Measurements from ENCODE around the gene MED10.

MED10 gene

DNA sequence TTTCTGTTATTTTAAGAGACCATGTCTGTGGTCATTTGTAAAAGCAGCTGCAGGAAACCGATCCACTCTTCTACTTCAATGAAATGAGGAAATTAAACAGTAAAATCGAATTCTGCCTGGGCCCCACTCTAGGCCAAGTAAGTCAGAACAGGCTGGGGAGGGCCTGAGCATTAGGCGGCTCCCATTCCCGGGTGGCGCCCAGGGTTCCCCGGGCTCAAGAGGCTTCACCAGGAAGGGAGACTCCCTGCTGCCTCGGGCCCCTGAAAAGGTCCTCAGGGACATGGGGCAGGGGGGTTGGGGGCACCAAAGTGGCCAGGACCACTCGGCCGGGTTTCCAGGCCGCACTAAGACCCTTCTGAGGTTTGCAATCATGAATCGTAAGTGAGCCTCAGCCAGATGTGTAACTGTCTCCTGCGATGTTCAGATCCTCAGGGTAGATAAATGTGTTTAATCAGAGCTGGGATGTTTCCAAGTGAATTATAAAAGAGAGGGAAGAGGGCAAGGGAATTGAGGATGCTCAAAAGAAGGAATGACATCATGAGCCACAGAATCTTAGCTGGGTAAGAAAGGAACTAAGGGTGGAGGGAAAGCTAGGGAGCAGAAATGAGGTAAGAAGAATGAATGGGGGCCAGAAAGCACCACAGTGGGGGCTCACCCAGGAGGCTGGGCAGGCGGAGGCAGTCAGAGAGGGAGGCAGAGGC is 24.6 kb downstream of the MED10 start:
- in situ Hi-C loops (cut with MboI; ENCODE audit: low sequenced_read_pairs), result no loop called here

DNA sequence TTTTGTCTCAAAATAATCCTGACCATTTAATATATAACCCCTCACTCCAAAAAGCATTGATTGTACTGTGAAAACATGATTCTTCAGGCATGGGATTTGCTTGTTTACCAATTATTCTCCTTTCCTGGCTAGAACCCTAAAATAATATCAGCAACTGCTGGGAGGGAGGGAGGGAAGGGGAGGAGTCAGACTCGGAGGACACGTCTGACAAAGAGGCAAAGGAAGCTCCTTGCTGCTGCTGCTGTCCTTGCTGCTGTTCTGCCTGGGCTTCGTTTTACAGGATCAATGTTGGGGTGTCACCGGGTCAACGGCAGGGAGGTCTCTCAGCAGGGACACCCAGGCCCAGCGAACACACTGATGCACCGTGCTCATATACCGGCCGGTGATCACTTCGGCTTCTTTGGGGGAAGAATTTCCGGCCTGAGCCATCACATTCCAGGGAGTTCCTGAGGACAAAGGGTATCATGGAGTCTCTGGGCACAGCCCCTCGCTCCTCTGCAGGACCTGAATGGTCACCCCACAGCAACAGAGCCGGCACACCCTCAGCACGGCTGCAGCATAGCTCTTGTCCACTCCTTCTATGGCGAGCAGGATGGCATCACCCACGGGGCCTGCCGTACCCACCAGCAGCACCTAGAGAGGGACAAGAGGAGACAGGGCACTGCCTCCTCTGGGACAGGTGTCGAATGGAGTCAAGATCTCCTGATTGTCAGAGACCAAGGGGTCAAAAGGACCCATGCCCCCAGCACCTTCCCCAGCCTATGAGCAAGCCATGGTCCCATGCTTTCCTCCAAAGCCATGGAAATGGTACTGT is 27.9 kb downstream of the MED10 start:
- in situ Hi-C loops (cut with MboI; ENCODE audit: low sequenced_read_pairs), result no loop called here

DNA sequence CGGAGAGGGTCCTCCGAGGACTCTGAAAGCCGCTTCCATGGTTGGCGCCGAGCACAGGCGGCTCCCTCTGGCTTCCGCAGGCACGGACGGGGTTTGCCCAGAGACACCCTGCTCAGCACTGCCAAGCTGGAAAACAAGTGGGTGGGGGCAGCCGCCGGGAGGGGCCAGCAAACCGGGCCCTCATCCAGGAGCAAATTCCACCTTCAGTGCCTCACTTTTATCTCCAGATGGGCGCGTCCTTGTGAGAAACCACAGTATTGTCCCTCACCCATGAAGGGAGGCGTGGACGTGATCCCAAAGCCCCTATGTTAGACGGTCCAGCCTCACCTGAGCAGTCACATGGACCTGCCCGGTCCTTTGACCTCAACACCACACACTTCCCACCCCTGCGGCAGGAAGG is 29.0 kb downstream of the MED10 start:
- in situ Hi-C loops (cut with MboI; ENCODE audit: low sequenced_read_pairs), result no loop called here

DNA sequence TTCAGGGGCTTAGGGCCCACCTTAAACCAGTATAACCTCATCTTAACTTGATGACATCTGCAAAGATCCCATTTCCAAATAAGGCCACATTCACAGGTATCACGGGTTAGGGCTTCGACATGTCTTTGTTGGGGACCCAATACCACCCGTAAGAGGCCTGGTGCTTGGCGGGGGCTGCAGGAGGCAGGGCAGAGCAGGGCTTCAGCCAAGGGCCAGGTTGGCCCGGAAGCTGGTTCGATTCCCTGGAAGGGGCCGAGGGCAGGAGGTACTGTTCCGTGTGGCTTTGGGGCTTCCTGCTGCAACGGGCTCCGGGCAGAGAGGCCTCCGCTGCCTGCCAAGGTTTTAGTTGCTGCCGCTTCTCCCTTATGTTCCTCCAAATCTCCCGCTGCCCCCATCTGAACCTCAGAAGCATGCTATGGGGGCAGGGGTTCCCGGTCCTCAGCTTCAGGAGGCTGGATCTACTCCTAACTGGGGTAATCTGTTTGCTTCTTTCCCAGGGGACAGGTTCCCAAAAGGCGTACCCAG is 29.8 kb downstream of the MED10 start:
- in situ Hi-C loops (cut with MboI; ENCODE audit: low sequenced_read_pairs), result no loop called here

DNA sequence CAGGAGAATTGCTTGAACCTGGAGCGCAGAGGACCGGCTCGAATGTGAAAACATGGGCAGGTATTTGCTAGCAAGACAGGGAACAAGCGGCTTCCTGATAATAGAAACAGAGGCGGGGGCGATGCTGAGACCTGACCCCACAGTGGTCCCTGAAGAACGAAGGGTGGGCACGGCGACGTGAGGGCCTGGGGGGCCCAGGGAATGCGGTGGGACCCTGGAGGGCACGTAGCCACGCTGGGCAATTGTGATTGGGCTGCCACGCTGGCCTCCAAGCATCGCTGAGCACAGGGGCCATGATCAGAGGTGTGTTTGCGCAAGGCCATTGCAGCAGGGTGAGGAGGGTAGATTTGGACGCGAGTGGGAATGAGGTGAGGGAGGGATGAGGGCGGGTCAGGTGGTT is 30.7 kb downstream of the MED10 start:
- in situ Hi-C loops (cut with MboI; ENCODE audit: low sequenced_read_pairs), result no loop called here

DNA sequence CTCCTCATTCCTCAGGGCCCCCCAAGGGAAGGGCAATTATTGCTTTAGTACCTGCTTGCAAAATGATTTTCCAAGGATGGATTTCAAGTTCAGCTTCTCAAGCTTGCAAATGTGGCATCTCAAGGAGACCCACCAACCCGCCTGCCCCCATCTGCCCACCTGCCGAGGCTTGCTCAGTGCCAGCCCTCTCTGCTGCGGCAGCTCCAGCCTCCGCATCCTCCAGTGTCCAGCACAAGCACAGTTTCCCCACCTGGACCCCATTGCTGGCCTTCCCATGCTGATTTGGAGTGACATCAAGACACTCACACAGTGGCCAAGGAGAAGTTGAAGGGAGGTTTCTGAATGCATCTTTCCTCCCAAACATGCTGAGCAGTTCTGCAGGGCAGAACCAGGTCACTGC is 31.2 kb downstream of the MED10 start:
- in situ Hi-C loops (cut with MboI; ENCODE audit: low sequenced_read_pairs), result no loop called here

DNA sequence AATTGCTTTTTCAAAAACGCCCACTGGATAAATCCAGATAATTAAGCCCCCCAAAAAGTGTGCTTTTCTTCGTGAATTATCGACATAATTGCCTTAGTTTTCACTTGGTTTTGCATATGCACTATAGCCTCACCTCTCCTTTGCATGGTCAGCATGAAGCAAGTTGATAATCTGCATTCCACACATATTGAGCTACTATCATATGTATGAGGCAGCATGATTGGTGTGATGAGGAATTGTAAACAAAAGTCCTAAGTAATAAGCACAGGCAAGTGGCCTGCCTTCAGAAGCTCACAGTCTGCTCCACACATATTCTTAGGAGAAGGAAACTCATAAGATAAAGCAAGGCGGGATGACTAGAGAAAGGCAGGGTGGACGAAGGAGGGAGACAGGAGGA is 33.8 kb downstream of the MED10 start:
- in situ Hi-C loops (cut with MboI; ENCODE audit: low sequenced_read_pairs), result no loop called here

DNA sequence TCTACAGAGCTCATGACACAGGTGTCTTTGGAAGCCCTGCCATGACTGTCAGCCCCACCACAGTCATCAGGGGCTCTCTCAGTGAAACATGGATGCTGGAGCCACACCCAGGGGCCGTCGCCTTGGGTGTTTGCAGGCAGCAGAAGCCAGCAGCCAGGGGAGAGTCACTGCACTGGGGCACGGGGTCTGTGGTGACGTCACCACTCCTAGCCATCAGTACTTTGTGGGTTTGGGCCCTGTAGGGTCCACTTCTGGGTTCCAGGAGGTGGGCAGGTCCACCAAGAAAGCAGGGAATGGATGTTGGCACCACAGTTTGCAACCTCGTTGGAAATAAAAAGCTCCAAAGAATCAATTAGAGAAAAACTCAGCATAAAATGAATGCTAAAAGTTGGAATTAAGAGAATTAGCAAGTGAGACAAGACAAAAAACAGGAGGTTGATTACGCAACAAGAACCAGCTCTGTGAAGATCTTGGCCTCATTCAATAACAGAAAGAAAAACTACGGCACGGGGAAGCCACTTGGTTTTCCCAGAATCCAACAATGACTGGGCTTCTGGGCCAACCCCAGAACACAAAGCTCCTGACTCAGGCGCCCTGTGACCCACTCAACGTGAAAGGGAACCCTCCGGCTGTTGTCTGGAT is 34.3 kb downstream of the MED10 start:
- in situ Hi-C loops (cut with MboI; ENCODE audit: low sequenced_read_pairs), result no loop called here

DNA sequence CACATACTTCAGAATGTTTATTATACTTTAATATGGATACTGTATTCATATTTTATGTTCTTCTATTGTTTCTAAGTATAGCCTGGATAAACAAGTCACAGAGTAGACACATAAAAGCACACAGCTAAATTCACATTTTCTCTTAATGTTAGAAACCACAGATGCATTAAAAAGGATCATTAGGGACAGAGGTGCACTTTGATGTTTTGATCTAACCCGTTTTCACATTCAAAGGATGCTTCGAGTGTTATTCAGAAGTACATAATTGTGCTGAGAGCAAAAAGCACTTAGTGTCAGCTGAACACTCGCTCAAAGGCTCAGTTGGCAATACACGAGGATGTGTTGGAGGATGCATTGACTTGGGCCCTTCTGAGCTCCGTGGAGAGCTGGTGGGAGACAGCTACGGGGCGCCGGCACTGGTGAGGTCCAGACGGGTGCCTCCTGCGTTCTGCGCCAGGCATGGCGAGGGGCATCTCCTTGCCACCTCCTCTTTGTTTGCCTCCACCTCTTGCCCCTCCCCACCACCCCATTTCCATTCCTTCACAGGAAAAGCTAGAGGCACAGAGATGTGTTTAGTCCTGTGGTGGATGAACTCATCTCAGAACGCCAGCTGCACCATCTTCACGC is 35.5 kb downstream of the MED10 start:
- in situ Hi-C loops (cut with MboI; ENCODE audit: low sequenced_read_pairs), result no loop called here

DNA sequence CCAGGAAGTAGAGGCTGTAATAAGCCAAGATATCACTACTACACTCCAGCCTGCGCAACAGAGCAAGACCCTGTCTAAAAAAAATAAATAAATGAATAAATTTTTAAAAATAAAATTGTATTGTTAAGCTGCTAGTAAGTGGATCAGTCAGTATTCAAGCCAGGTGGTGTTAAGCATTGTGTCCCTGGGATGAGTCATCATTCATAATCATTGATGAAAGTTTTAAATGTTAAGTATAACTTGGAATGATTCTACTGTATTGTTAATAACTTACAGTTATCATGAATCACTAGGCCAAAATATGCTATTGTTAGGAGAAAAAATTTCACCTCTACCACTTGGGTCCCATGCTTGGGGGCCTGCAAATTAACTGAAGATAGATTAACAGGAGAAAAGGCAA is 38.2 kb downstream of the MED10 start:
- in situ Hi-C loops (cut with MboI; ENCODE audit: low sequenced_read_pairs), result no loop called here

DNA sequence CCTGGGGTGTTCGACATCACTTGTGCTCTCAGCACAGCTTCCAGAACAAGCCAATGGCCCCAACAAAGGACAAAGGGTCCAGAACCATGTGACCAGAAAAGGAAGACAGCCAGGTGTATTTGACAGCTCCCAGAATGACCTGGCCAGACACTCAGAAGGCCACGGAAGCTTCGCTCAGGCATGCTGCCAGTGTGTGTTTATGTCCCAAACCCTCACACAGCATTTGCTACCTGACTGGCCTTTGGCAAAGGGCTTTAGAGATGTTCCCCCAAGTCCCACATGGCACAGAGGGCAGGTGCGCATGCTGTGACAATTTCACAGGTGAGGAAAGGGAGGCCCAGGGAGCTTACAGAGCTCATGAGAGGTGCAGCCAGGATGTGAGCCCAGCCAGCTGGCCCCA is 39.5 kb downstream of the MED10 start:
- in situ Hi-C loops (cut with MboI; ENCODE audit: low sequenced_read_pairs), result no loop called here

DNA sequence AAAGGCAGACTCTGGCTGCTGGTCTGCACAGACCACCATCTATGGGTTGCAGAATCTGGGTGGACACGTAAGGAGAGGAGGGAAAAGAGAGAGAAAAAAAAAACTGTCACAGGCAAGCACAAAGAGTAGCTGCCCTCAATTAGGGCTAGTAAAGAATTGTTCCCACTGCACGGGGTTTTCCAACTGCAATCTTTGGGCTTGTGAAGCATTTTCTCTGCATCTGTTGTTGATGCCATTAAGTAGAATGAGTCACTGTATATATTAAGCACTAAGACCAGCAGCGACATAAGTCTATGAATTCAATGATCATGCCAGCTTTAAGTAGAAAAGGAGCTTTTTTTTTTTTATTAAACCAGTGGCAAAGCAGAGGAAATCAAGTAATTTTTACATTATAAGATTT is 40.2 kb downstream of the MED10 start:
- in situ Hi-C loops (cut with MboI; ENCODE audit: low sequenced_read_pairs), result no loop called here

DNA sequence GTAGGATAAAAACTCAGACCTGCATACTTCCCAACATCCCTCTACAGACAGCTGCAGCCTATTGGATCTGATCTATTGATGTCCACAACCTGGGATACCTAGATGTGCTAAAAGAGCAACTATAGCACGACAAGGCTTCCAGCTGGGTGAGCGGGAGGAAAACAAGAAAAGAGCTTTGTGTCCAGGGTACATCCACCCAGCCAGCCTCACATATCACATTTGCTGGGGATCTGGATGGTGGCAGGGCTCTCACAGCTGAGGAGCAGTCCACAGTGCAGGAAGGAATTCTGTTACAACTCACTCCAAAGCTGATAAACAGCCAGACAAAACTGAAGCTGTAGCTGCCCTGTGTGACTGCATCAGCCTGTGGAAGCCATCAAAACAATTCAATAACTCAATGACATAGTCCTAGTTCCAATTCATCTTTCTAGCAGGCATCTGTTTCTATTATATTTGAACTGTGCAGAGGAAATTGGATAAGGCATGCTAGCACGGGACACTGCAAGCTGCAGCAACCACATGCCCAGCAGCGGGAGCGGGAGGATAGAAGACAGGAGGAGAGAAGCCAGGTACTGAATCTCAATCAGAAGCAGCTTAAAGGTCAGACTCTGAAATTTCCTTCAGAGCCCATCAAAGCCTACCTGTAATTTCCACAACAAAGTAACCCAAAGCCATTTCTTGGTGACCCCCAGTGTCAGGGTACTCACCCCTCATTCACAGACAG is 45.0 kb downstream of the MED10 start:
- in situ Hi-C loops (cut with MboI; ENCODE audit: low sequenced_read_pairs), result no loop called here

DNA sequence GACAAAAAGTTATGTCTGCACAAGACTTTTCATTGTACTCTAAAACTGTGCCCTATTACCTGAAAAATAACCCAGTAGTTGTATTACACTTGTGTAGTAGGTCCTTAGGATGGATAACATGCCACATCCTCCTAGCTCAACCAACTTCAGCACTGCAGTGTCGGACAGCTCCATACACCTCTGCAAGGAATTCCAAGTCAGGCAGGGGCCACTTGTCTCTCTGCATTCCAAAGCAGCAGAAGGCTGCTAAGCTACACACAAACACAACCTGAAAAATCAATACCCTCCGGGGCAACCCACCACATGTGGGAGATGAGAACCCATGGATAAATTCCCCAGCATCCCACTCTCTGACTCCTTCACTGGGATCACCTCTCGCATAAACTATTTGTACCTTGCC is 50.2 kb downstream of the MED10 start:
- in situ Hi-C loops (cut with MboI; ENCODE audit: low sequenced_read_pairs), result no loop called here

DNA sequence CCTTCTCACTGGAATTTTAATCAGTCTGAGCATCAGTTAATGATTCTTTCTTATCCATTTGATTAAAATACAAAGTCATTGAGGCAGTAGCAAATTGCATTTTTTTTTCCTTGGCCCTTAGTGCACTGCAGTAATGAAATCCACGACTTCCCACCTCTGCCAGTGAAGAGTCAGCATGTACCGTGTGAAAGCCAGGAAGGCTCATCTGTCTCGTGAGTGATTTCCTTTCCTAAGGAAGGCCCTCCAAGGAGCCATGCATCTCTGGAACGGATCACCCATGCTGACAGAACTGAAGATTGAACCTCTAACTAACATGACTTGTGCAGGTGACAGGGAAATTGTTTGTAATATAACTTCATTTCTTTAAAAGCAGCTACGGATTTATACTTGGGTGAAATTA is 51.6 kb downstream of the MED10 start:
- in situ Hi-C loops (cut with MboI; ENCODE audit: low sequenced_read_pairs), result no loop called here

DNA sequence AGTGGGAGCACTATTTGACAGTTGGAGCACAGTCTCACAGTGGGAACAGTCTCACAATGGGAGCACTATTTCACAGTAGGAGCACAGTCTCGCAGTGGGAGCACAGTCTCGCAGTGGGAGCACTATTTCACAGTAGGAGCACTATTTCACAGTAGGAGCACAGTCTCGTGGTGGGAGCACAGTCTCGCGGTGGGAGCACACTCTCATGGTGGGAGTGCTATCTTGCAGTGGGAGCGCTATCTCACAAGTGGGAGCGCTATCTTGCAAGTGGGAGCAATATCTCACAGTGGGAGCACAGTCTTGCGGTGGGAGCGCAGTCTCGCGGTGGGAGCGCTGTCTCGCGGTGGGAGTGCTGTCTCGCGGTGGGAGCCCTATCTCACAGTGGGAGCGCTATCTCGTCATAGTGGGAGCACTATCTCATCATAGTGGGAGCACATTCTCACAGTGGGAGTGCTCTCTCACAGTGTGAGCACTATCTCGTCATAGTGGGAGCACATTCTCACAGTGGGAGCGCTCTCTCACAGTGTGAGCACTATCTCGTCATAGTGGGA is 56.1 kb downstream of the MED10 start:
- in situ Hi-C loops (cut with MboI; ENCODE audit: low sequenced_read_pairs), result no loop called here
